Stimulated activated CD4-positive, alpha-beta T cell treated with anti-CD3 and anti-CD28 coated beads, Interleukin-4, amount 100 ng/mL, for 1 hour (primary cell): Measurements from ENCODE around the gene ZNF750.

Experiments used
- DNase-seq: peaks from one replicate; pipeline ENCODE4 v3.0.0-alpha.2; 2020

Gene ZNF750

GRCh38 chr17:82859431-82860403, 19.9 kb upstream of the ZNF750 start:
- peak; percentile 65 for DNase-seq

DNA sequence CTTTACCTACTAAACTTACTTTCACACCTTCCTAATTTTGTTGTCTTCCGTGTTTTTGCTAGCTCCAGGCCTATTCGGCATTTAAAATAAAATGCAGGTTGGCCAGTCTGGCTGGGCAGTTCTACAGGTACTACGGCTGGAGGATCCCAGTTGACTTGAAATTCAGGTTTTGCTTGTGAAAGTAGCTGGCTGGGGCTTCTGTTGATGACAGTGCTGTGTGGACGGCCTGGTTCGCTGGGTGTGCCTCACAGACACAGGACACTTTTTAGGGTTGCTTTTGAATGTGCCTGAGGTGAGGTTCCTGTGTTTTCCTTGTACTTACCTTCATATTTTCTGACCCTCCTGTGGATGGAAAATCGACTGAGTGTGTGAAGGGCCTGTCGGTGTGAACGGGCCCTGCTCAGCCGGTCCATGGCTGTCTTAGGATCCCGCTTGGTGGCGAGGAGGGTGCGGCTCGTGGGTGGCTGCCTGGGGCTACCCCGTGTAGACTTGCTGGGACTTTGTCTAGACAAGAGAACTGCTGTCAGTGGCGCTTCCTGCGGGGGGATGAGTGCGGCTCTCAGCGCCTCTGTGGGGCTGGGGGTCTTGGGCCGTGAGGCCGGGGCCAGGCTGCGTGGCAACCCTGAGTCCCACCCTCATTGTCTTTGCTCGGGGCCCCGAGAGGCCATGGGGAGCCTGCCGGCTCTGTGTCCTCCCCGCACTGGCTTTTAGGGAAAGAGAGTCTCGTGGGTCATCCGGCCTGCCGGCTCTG, 18.7 kb upstream of the ZNF750 start:
- DNase-seq, result no peak

DNA sequence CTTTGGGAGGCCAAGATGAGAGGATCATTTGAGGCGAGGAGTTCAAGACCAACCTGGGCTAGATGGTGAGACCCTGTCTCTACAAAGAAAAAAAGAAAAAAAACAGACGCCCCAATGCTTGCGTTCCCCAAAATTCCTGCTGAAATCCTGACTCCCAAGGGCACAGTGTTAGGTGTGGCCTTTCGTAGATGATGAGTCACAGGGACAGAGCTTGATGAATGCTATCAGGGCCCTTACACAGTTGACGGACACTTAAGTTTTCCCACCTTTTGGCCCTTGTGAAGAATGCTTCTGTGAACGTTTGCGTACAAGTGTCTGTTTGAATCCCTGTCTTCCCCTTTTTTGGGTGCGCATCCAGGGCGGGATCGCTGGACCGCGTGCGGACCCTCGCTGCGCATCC, 16.5 kb upstream of the ZNF750 start:
- no peak for DNase-seq

- DNase-seq, result no peak
Measured at GRCh38 chr17:82854226-82854625, 14.4 kb upstream of the ZNF750 start.

GRCh38 chr17:82851381-82851780, 11.6 kb upstream of the ZNF750 start:
- no peak for DNase-seq

DNA sequence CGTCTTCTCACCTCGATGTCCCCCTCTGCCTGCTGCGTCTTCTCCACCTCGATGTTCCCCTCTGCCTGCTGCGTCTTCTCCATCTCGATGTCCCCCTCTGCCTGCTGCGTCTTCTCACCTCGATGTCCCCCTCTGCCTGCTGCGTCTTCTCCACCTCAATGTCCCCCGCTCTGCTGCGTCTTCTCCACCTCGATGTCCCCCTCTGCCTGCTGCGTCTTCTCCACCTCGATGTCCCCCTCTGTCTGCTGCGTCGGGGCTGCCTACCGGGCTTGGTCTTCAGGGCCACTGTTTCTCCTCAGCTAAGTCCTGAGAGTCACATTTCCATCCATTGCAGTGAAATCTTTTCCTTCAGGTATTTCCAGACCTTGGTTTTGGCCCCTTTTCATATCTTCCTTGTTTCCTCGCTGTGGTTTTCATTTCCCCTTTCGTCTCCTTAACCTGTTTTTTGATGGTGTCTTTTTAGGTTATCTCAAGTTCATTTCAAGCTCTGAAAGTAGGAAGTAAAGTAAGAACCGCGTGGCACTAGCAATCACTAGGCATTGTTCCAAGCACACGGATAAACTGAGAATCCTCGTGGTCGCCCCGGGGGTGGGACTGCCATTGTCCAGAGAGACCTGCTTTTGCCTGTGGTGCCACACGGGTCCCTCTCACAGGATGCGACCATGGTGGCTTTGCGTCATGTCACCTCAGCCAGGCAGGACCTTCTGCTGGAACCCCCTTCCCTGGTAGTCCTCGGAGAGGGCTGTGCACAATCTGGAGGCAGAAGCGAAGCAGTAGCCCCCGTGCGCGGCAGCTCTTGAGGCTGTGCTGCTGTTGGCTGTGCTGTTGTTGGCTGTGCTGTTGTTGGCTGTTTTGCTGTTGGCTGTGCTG, 9.5 kb upstream of the ZNF750 start:
- DNase-seq, result no peak

GRCh38 chr17:82848022-82848592, 8.3 kb upstream of the ZNF750 start:
- DNase-seq, result peak; percentile 28

DNA sequence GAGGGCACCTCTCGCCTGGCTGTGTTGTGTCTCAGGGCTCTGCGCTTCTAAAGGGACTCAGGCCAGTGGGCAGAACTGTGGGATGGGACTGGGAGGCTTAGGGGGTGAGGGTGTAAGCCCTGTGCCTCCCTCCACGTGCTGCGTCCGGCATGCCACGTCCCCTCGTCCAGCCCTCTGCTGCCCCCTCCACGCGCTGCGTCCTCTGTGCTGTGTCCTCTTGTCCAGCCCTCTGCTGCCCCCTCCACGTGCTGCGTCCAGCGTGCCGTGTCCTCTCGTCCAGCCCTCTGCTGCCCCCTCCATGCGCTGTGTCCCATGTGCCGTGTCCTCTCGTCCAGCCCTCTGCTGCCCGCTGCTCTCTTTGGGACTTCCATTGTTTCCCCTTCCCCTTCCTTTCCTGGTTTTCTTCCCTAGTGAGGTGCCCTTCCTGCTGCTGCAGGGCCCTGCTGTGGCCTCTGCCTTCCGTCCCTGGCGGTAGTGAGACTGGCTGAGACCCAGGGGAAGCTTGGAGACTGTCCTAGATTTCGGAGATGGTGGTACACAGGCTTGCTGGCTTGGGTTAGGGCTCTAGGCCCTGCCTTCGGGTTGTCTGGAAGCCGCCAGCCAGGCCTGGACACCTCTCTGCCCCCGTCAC, 6.4 kb upstream of the ZNF750 start:
- no peak for DNase-seq

DNA sequence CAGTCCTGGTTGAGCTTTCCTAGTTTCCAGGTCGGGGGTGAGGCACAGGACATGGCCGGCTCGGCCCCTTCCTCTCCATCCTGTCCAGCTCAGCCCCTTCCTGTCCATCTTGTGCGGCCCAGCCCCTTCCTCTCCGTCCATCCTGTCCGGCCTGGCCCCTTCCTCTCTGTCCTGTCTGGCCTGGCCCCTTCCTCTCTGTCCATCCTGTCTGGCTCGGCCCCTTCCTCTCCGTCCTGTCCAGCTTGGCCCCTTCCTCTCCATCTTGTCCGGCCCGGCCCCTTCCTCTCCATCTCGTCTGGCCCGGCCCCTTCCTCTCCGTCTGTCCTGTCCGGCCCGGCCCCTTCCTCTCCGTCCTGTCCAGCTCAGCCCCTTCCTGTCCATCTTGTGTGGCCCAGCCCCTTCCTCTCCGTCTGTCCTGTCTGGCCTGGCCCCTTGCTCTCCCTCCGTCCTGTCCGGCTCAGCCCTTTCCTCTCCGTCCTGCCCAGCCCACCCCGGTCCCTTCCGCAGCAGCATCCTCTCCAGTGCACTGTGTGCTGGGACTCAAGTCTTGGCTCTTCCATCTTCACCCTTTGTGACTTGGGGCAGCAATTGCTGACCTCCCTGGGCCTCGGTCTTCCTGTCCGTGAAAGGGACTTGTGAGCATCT, 5.5 kb upstream of the ZNF750 start:
- DNase-seq, result no peak

DNA sequence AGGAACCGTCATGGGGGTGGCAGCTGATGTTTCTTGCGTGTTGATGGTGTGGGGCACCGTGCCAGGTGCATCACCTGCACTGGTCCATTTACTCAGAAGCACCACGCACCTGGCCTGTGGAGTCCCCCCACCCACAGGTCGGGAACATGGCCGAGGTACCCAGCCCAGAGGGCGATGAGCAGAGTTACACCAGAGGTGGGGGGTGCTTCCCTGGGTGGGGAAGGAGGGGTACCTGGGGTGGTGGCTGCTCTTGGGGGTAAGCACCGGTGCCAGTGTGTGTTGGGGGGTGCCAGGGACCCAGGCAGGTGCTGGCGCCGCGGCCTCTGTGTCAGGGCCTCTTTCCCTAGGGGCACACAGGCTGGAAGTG, 5.0 kb upstream of the ZNF750 start:
- DNase-seq, result no peak

DNA sequence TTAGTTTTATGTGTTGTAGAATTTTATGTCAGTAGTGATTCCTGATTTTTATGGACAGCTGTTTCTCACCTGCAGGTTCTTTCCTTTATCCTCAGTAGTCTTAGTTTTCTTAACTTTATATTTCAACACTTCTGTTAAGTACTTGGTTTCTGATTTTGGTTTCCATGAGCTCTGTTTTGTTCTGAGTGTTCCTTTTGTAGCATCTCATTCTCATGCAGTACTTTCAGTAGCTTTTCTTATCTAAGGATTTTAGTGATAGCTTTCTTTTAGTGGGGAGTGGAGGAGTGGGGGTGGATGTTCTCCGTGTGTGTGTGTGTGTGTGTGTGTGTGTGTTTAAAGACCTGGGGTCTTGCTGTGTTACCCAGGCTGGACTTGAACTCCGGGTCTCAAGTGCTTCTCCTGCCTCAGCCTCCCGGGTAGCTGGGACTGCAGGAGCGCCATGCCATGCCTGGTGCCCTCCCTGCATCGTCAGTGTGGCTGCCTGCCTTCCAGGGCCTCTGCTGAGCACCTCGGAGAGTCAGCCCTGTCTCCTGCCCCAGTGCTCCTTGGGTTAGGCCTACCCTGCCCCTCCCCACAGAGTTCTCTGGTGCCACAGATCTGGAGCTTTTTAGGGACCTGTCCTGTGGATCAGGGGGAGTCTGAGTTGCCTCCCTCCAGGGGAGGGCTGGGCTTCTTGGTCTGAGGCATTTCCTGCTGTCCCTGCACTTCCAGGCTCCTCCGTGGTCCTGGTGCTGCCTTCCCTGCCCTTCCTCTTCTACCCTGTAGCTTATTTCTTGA, 4.3 kb upstream of the ZNF750 start:
- DNase-seq, result no peak

GRCh38 chr17:82841921-82842596, 2.2 kb upstream of the ZNF750 start:
- no peak for DNase-seq

DNA sequence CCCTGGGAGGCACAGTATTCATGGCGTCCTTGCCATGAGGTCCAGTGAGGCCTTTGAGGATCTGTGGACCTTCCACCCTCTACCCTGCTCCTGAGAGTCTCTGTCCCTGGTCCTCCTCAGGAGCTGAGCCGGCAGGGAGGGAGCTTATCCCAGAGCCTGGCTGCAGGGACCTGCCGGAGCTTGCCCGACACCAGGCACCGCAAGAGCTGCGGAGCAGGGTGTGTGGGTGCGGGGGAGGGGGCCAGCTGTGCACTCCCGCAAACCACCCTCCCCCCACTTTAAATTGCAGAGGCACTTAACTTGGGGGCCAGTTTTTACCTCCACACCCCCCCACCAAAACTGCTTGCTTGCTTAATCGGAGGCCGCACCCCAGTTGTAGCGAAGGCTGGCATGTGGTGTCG, 609 bp upstream of the ZNF750 start:
- no peak for DNase-seq

DNA sequence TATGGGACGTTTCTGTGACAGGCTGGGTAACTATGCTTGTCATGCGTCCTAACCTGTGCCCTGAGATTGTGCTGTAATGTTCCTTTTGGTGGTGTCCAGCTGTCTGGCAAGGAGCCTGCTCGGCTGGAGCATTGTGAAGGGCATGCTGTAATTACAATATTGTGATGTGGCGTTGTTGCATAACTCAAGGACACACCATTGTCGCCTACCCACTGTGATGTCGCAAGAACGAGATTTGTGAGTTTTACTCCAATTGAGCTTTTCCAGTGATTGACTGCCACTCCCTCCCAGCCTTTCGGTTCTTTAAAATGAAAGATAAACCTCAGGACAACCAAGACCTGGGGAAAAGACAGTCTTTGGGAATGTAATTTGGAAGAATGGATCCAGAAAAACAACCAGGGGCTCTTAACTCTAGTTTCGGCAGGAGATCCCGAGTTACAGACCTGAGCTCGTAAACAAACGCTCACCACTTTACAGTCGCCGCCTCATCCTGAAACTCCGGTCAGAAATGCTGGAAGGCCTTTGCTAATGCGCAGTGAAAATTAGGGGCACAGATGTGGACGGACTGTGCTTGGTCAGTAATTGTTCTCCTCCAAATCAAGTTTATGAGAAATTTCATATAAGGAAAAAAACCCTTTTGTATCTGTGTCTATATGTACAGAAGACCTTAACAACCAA, 1.3 kb downstream of the ZNF750 start:
- DNase-seq, result no peak

DNA sequence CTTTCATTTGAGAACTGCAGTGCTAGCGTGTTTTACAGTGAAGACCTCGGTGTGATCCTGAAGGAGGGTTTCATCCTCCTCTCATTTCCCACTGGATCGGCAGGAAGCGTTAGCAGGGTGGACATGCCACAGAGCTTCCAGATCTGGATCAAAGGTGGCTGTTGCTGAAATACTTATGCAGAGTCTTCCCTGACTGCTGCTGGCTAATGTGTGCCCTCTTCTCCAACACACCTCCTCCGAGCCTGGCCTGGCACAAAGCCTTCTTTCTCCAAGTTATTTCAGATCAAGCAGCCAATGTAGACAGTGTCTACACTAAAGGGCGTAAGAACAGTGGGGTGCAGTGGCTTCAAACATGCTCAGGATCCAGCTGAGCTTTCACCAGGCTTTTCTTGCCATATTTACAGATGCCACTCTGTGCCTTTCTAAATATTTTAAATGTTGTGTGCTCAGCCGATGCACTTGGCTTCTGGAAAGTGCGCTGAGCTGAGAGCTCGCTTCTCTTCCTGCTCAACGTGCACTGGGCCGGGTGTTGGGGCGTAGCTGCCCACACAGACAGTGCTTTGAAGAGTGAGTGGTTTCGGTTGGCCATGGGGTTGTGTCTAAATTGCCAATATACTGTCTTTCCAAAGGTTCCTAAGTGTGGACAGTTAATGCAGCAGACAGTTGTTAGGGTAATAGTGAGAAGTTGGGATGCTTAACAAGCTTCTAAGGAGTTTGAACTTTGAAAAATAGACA, 2.1 kb downstream of the ZNF750 start:
- no peak for DNase-seq

DNA sequence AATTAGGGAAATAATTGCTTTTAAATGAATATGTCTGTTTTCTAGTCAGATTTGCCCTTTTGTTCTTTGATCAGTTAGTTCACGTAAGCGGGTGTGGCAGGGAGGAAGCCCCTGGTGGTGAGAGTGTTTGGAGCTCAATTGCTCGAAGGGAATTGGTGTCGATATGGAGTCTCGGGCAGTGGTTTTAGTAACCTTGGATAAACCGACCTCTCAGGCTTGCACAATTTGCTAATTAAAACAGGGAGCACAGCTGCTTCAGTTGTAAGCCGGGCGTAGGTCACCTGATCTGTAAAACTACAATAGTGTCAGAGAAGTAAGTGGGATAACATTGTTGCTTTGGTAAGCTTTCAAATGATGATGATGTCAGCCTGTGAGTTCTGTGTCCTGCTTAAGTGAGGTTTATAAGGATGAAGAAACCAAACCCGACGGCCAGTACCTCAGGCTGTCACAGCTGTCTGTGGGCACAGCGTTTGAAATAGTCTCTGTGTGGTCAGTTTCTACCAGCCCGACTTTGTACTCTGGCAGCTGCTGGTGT, 2.9 kb downstream of the ZNF750 start:
- no peak for DNase-seq

DNA sequence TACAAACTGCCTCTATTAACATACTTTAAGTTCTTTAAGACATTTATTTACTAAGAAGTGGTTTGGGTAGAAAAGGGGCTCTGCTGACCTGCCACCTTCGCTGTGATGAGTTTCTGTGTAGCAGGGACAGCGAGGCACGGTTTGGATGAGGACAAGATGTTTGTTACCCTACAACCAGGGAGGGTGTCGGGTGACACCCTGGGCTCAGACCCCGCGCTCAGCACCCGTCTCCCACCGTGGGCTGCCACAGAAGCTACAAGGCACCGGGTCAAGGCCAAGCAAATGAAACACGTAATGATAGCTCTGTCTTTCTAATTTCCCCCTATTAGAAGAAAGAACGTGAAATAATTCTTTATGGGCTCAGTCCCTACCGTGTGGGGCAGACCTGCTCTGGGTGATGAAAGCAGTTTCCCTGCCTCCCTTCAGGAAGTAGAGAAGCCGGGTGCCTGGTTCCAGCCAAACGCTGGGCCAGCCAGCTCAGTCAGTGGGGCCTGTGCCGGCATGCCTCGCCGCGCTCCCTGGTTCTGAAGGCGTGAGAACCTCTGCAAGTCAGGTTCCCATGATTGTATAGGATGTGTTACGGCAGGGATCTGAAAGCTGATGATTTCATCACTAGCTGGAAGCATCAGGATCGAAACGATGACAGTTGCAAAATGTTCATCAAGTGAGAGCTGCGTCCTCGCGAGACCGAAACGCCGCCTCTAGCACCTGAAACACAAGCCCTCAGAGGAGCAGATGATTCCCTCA, 3.9 kb downstream of the ZNF750 start:
- DNase-seq, result no peak

DNA sequence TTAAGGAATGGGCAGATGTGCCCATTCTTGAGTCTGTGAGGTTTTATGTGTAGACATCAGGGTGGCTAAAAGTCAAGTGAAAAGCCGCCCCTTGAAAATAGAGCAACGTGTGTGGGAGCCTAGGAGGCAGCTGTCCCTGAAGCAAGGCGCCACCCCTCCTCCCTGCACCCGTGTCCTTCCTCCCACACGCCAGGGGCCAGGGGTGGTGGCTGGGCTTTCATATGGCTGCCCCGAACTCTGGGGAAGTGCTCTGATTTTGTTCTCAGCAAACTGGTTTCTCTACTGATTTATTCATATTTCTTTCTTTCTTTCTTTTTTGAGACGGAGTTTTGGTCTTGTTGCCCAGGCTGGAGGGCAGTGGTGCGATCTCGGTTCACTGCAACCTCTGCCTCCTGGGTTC, 4.7 kb downstream of the ZNF750 start:
- DNase-seq, result no peak
